Liver (tissue), 9 donors: Measurements from ENCODE around the gene CASR. TPM values are rescaled to one million over a fixed set of nuclear protein-coding genes. Genes with fewer than 3 reads are reported as not detected.

ENCODE experiments used
- DNase-seq: peaks from one replicate; pipeline ENCODE4 v3.0.0-alpha.2; 2017; ENCODE audit warnings: low spot score
- H3K27ac ChIP-seq, 2 donors: one replicate each; pipeline ENCODE4 v1.7.0; 2013; ENCODE audit warnings: inconsistent platforms in 2 of 2, low read length in 2 of 2, control low read depth in 1 of 2, low read depth in 1 of 2, mild to moderate bottlenecking in 1 of 2
- H3K27me3 ChIP-seq, 4 donors: one replicate each; pipeline versions ENCODE4 v1.6.1 to v1.7.0; 2013; ENCODE audit warnings: low read length in 3 of 4, inconsistent platforms in 1 of 4, mild to moderate bottlenecking in 1 of 4, moderate library complexity in 1 of 4; ENCODE audit not compliant: control insufficient read depth in 4 of 4, insufficient read depth in 4 of 4
- H3K36me3 ChIP-seq, 4 donors: one replicate each; pipeline versions ENCODE4 v1.6.1 to v1.7.0; 2013; ENCODE audit warnings: low read length in 3 of 4, mild to moderate bottlenecking in 3 of 4, low read depth in 1 of 4, moderate library complexity in 1 of 4; ENCODE audit not compliant: control insufficient read depth in 4 of 4, insufficient read depth in 3 of 4
- H3K4me1 ChIP-seq, 4 donors: one replicate each; pipeline versions ENCODE4 v1.6.1 to v1.7.0; 2013; ENCODE audit warnings: low read length in 3 of 4, mild to moderate bottlenecking in 3 of 4, moderate library complexity in 1 of 4; ENCODE audit not compliant: control insufficient read depth in 4 of 4, insufficient read depth in 4 of 4
- H3K4me3 ChIP-seq, 3 donors: one replicate each; pipeline versions ENCODE4 v1.6.1 to v1.7.0; 2013; ENCODE audit warnings: low read length in 3 of 3, control low read depth in 1 of 3, low read depth in 1 of 3, mild to moderate bottlenecking in 1 of 3
- H3K9ac ChIP-seq, 2 donors: one replicate each; pipeline ENCODE4 v1.7.0; 2013; ENCODE audit warnings: low read length in 2 of 2, mild to moderate bottlenecking in 2 of 2, moderate library complexity in 2 of 2, control low read depth in 1 of 2, low read depth in 1 of 2
- H3K9me3 ChIP-seq, 4 donors: one replicate each; pipeline versions ENCODE4 v1.6.1 to v1.7.0; 2013; ENCODE audit warnings: low read length in 3 of 4; ENCODE audit not compliant: control insufficient read depth in 4 of 4
- EGR1 ChIP-seq, 2 donors: IDR thresholded peaks; 2 replicates each; pipeline ENCODE4 v1.6.1; 2016 to 2018; ENCODE audit warnings: antibody characterized with exemption in 2 of 2, low read depth in 2 of 2
- FOXA1 ChIP-seq: IDR thresholded peaks from 2 replicates; pipeline ENCODE4 v1.6.1; 2016; ENCODE audit warnings: antibody characterized with exemption
- FOXA2 ChIP-seq: IDR thresholded peaks from 2 replicates; pipeline ENCODE4 v1.6.1; 2016; ENCODE audit warnings: antibody characterized with exemption
- GABPA ChIP-seq, 2 donors: IDR thresholded peaks in 1 of 2; conservative IDR thresholded peaks in 1 of 2; 2 replicates each; pipeline ENCODE4 v1.6.1; 2016; ENCODE audit warnings: antibody characterized with exemption in 2 of 2, mild to moderate bottlenecking in 1 of 2, moderate library complexity in 1 of 2
- HNF4A ChIP-seq, 2 donors: conservative IDR thresholded peaks; 2 replicates each; pipeline ENCODE4 v1.6.1; 2016; ENCODE audit warnings: antibody characterized with exemption in 2 of 2, mild to moderate bottlenecking in 2 of 2
- HNF4G ChIP-seq: IDR thresholded peaks from 2 replicates; pipeline ENCODE4 v1.6.1; 2016; ENCODE audit warnings: antibody characterized with exemption
- MAX ChIP-seq: IDR thresholded peaks from 2 replicates; pipeline ENCODE4 v1.6.1; 2016; ENCODE audit warnings: antibody characterized with exemption
- NR2F2 ChIP-seq: IDR thresholded peaks from 2 replicates; pipeline ENCODE4 v1.6.1; 2016; ENCODE audit warnings: antibody characterized with exemption
- RAD21 ChIP-seq, 2 donors: IDR thresholded peaks; 2 replicates each; pipeline ENCODE4 v1.6.1; 2016; ENCODE audit warnings: antibody characterized with exemption in 2 of 2, mild to moderate bottlenecking in 2 of 2
- REST ChIP-seq: IDR thresholded peaks from 2 replicates; pipeline ENCODE4 v1.6.1; 2016; ENCODE audit warnings: antibody characterized with exemption, mild to moderate bottlenecking
- RXRA ChIP-seq, 2 donors: IDR thresholded peaks; 2 replicates each; pipeline ENCODE4 v1.6.1; 2017 to 2018; ENCODE audit warnings: antibody characterized with exemption in 2 of 2, mild to moderate bottlenecking in 1 of 2
- SP1 ChIP-seq: IDR thresholded peaks from 2 replicates; pipeline ENCODE4 v1.6.1; 2018; ENCODE audit warnings: antibody characterized with exemption, mild to moderate bottlenecking
- TAF1 ChIP-seq: conservative IDR thresholded peaks from 2 replicates; pipeline ENCODE4 v1.6.1; 2016; ENCODE audit warnings: antibody characterized with exemption, mild to moderate bottlenecking
- YY1 ChIP-seq: IDR thresholded peaks from 2 replicates; pipeline ENCODE4 v1.6.1; 2016; ENCODE audit warnings: antibody characterized with exemption, mild to moderate bottlenecking
- WGBS: extraction: QIAGEN DNeasy Blood & Tissue Kit; methylation state at CpG from one replicate; pipeline ENCODE4 v1.1.7; 2013; 5-methylcytosine and 5-hydroxymethylcytosine counted together
- polyA plus RNA-seq, 2 donors: library from polyadenylated mRNA; stranded (reverse) in 1 of 2; unstranded in 1 of 2; fragments of 200-250 nt in 1 of 2; fragments of >200 nt in 1 of 2; fragmentation: Nextera tagmentation in 1 of 2; extraction: Ambion mirVana in 1 of 2; gene quantifications; one replicate each; pipeline versions ENCODE4 v1.2.1 to v1.2.3, GENCODE V29; 2013 to 2015
- total RNA-seq, 2 donors: library from RNA; depleted of rRNA; stranded (reverse); fragments of >200 nt; gene quantifications; one replicate each; pipeline ENCODE4 v1.2.3, GENCODE V29; 2014
- TF ChIP-seq, protein P1 (sequence below): IDR thresholded peaks from 2 replicates; pipeline ENCODE4 v1.6.1; 2016; ENCODE audit warnings: antibody characterized with exemption
- TF ChIP-seq, protein P2 (sequence below): IDR thresholded peaks from 2 replicates; pipeline ENCODE4 v1.6.1; 2016; ENCODE audit warnings: antibody characterized with exemption
- donor health status: healthy.
- donor health status: healthy.
- donor health status: healthy.
- donor health status: healthy.
- donor health status: healthy.

The CASR gene
- total and polyA plus RNA-seq, 4 donors, result 0.05 to 0.29 (median 0.14) TPM

GRCh38 chr3:122273498-122273897 is 90.0 kb downstream of the CASR start:
- Histone ChIP-seq H3K4me1 (no peaks in the 10 kb centered on the region), H3K9me3 (no peaks in the 10 kb centered on the region), H3K27ac (no peak overlapping the region), H3K27me3 (no peaks in the 10 kb centered on the region), H3K9ac (no peak overlapping the region), H3K4me3 (no peak overlapping the region), H3K36me3 (no peaks in the 10 kb centered on the region)
- DNase-seq, result no peak
- TF ChIP-seq HNF4G (no peak), RAD21 (IDR thresholded peaks at IDR 0.05) (no peak), SP1 (no peak), NR2F2 (no peak), HNF4A (conservative IDR thresholded peaks at IDR 0.05) (no peak)
- WGBS, result 78% methylated on average over 2 of the region's 2 CpGs

- no peaks in the 10 kb centered on the region for H3K27me3 ChIP-seq
- 83% methylated on average over 3 of the region's 3 CpGs for WGBS
- H3K27ac ChIP-seq, result no peak overlapping the region
- no peak overlapping the region for H3K4me3 ChIP-seq
- H3K4me1 ChIP-seq, result no peaks in the 10 kb centered on the region
- TF ChIP-seq HNF4A (conservative IDR thresholded peaks at IDR 0.05), result no peak
- no peak for TF ChIP-seq TAF1
- TF ChIP-seq, protein P1, sequence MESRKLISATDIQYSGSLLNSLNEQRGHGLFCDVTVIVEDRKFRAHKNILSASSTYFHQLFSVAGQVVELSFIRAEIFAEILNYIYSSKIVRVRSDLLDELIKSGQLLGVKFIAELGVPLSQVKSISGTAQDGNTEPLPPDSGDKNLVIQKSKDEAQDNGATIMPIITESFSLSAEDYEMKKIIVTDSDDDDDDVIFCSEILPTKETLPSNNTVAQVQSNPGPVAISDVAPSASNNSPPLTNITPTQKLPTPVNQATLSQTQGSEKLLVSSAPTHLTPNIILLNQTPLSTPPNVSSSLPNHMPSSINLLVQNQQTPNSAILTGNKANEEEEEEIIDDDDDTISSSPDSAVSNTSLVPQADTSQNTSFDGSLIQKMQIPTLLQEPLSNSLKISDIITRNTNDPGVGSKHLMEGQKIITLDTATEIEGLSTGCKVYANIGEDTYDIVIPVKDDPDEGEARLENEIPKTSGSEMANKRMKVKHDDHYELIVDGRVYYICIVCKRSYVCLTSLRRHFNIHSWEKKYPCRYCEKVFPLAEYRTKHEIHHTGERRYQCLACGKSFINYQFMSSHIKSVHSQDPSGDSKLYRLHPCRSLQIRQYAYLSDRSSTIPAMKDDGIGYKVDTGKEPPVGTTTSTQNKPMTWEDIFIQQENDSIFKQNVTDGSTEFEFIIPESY, result no peak
- TF ChIP-seq GABPA (IDR thresholded peaks at IDR 0.05 in 1 of 2, conservative IDR thresholded peaks at IDR 0.05 in 1 of 2), result no peak
- TF ChIP-seq, protein P2, sequence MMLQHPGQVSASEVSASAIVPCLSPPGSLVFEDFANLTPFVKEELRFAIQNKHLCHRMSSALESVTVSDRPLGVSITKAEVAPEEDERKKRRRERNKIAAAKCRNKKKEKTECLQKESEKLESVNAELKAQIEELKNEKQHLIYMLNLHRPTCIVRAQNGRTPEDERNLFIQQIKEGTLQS, result no peak
- no peak for TF ChIP-seq YY1
- no peak for TF ChIP-seq FOXA2
- TF ChIP-seq FOXA1, result no peak
- no peak for TF ChIP-seq MAX
- no peak for TF ChIP-seq EGR1 (IDR thresholded peaks at IDR 0.05; ENCODE audit: low read depth in 2 of 2)
- TF ChIP-seq RAD21 (IDR thresholded peaks at IDR 0.05), result no peak
- TF ChIP-seq RXRA (IDR thresholded peaks at IDR 0.05), result no peak
- no peak for TF ChIP-seq REST
- no peak overlapping the region for H3K9ac ChIP-seq
- no peaks in the 10 kb centered on the region for H3K36me3 ChIP-seq
- DNase-seq, result no peak
- H3K9me3 ChIP-seq, result no peaks in the 10 kb centered on the region
These were observed 98.4 kb downstream of the CASR start for GRCh38 chr3:122281891-122282290.
